Aorta (tissue), 5 donors: ENCODE data around the gene FAM118A. TPM values are rescaled to one million over a fixed set of nuclear protein-coding genes. Genes with fewer than 3 reads are reported as not detected.

Experiments
- ATAC-seq: fragments of 200-7000 bp; cut with Tn5 transposase; one replicate; pipeline ENCODE4 v1.9.1; 2022; ENCODE audit warnings: moderate library complexity; ENCODE audit not compliant: low FRiP score
- DNase-seq, 2 donors: peaks; one replicate each; pipeline ENCODE4 v3.0.0-alpha.2; 2020
- H3K27ac ChIP-seq, 2 donors: one replicate each; pipeline ENCODE4 v1.5.1; 2013; ENCODE audit warnings: low read length in 2 of 2, mild to moderate bottlenecking in 2 of 2, moderate library complexity in 2 of 2, control low read depth in 1 of 2, inconsistent platforms in 1 of 2, low read depth in 1 of 2
- H3K27me3 ChIP-seq, 2 donors: one replicate each; pipeline ENCODE4 v1.6.1; 2013; ENCODE audit warnings: control low read depth in 1 of 2, low read length in 1 of 2, mild to moderate bottlenecking in 1 of 2, moderate library complexity in 1 of 2; ENCODE audit not compliant: insufficient read depth in 2 of 2, control insufficient read depth in 1 of 2
- H3K36me3 ChIP-seq, 2 donors: one replicate each; pipeline ENCODE4 v1.6.1; 2013; ENCODE audit warnings: control low read depth in 1 of 2, low read length in 1 of 2, mild to moderate bottlenecking in 1 of 2; ENCODE audit not compliant: insufficient read depth in 2 of 2, control insufficient read depth in 1 of 2
- H3K4me1 ChIP-seq, 2 donors: one replicate each; pipeline ENCODE4 v1.6.1; 2013; ENCODE audit warnings: low read length in 2 of 2, control low read depth in 1 of 2, mild to moderate bottlenecking in 1 of 2, moderate library complexity in 1 of 2; ENCODE audit not compliant: insufficient read depth in 2 of 2, control insufficient read depth in 1 of 2
- H3K4me3 ChIP-seq, 2 donors: one replicate each; pipeline ENCODE4 v1.5.1; 2013; ENCODE audit warnings: low read length in 2 of 2, control low read depth in 1 of 2, mild to moderate bottlenecking in 1 of 2
- H3K9me3 ChIP-seq: one replicate; pipeline ENCODE4 v1.6.1; 2013; ENCODE audit warnings: mild to moderate bottlenecking, low read length; ENCODE audit not compliant: control insufficient read depth
- WGBS, 2 donors: extraction: QIAGEN DNeasy Blood & Tissue Kit; methylation state at CpG; one replicate each; pipeline ENCODE4 v1.1.7; 2013; 5-methylcytosine and 5-hydroxymethylcytosine counted together
- intact Hi-C, 2 donors: fragments of 100-400 bp; cut with DNase I; formaldehyde crosslinking; loops; one replicate each; pipeline versions ENCODE4 v1.14.2 to v1.15.0; 2022
- polyA plus RNA-seq, 2 donors: library from polyadenylated mRNA; stranded (reverse); fragments of 200-250 nt; gene quantifications; one replicate each; pipeline ENCODE4 v1.2.3, GENCODE V29; 2013
- total RNA-seq, 2 donors: library from RNA; stranded (reverse); fragmentation: NEBNext Ultra II Directional; extraction: Animal tissue kit (Norgen Biotek cat#: 25700); gene quantifications; one replicate each; pipeline ENCODE4 v1.2.1, GENCODE V29; 2021
- donor health status: healthy with polysubstance abuse.
- donor health status: Bipolar disorder and iron deficiency.
- donor health status: DM: no; HTN: no; CAD: no.
- donor health status: DM: no; HTN: no; CAD: no.
- donor health status: DM: yes; HTN: yes; CAD: no.

The FAM118A gene
- total and polyA plus RNA-seq, 4 donors = 8.6 to 320 (median 62.9) TPM

- Histone ChIP-seq H3K36me3 (peaks cover 0 to 6% of the 10 kb centered on the region in 2 donors), H3K4me3 (no peak overlapping the region), H3K4me1 (no peaks in the 10 kb centered on the region), H3K9me3 (no peaks in the 10 kb centered on the region), H3K27ac (no peak overlapping the region), H3K27me3 (no peaks in the 10 kb centered on the region)
- 64 to 66% methylated on average over 8 of the region's 8 CpGs for WGBS, 2 donors
- DNase-seq = peak in 1 of 2 donors; percentile 65
- intact Hi-C loops = no loop called here
- ATAC-seq = no peak
These were observed 19.2 kb downstream of the FAM118A start for GRCh38 chr22:45328822-45329529.

- no peaks in the 10 kb centered on the region for H3K4me1 ChIP-seq
- DNase-seq = peak in 1 of 2 donors; percentile 74
- 53 to 62% methylated on average over 12 of the region's 12 CpGs for WGBS, 2 donors
- no peaks in the 10 kb centered on the region for H3K27me3 ChIP-seq
- no peaks in the 10 kb centered on the region for H3K9me3 ChIP-seq
- no peak overlapping the region for H3K4me3 ChIP-seq
- peaks cover 0 to 6% of the 10 kb centered on the region in 2 donors for H3K36me3 ChIP-seq
- H3K27ac ChIP-seq = no peak overlapping the region
- intact Hi-C loops = no loop called here
- ATAC-seq = peak; percentile 12
These were observed 19.8 kb downstream of the FAM118A start for GRCh38 chr22:45329530-45329936.

- DNase-seq (peak in 1 of 2 donors; percentile 61), ATAC-seq (no peak)
- H3K4me1 ChIP-seq = no peaks in the 10 kb centered on the region
- no peaks in the 10 kb centered on the region for H3K27me3 ChIP-seq
- H3K36me3 ChIP-seq = peaks cover 0 to 6% of the 10 kb centered on the region in 2 donors
- no peaks in the 10 kb centered on the region for H3K9me3 ChIP-seq
- H3K4me3 ChIP-seq = no peak overlapping the region
- H3K27ac ChIP-seq = no peak overlapping the region
- intact Hi-C loops = no loop called here
- WGBS, 2 donors = 91 to 92% methylated on average over 19 of the region's 19 CpGs
These were observed 20.8 kb downstream of the FAM118A start for GRCh38 chr22:45330548-45330947.

GRCh38 chr22:45331486-45331885, 21.8 kb downstream of the FAM118A start:
- no peaks in the 10 kb centered on the region for H3K9me3 ChIP-seq
- H3K36me3 ChIP-seq = peaks cover 0 to 6% of the 10 kb centered on the region in 2 donors
- no peak overlapping the region for H3K27ac ChIP-seq
- peak in 1 of 2 donors; percentile 39 for DNase-seq
- no peak for ATAC-seq
- no peaks in the 10 kb centered on the region for H3K27me3 ChIP-seq
- 87 to 90% methylated on average over 9 of the region's 9 CpGs for WGBS, 2 donors
- H3K4me1 ChIP-seq = no peaks in the 10 kb centered on the region
- intact Hi-C loops = no loop called here
- no peak overlapping the region for H3K4me3 ChIP-seq

GRCh38 chr22:45332001-45332400, 22.3 kb downstream of the FAM118A start:
- H3K27me3 ChIP-seq = no peaks in the 10 kb centered on the region
- intact Hi-C loops = no loop called here
- no peak overlapping the region for H3K4me3 ChIP-seq
- ATAC-seq (no peak), DNase-seq (no peak)
- H3K9me3 ChIP-seq = no peaks in the 10 kb centered on the region
- 93 to 96% methylated on average over 7 of the region's 7 CpGs for WGBS, 2 donors
- no peak overlapping the region for H3K27ac ChIP-seq
- peaks cover 0 to 6% of the 10 kb centered on the region in 2 donors for H3K36me3 ChIP-seq
- H3K4me1 ChIP-seq = no peaks in the 10 kb centered on the region

GRCh38 chr22:45334068-45334467, 24.3 kb downstream of the FAM118A start:
- DNase-seq = no peak
- intact Hi-C loops = no loop called here
- 8% methylated on average over 5 of the region's 5 CpGs for WGBS, 2 donors
- H3K4me1 ChIP-seq = no peaks in the 10 kb centered on the region
- no peak for ATAC-seq
- no peaks in the 10 kb centered on the region for H3K9me3 ChIP-seq
- H3K27ac ChIP-seq = no peak overlapping the region
- H3K4me3 ChIP-seq = no peak overlapping the region
- H3K36me3 ChIP-seq = peaks cover 0 to 6% of the 10 kb centered on the region in 2 donors
- H3K27me3 ChIP-seq = no peaks in the 10 kb centered on the region

GRCh38 chr22:45334528-45334927, 24.8 kb downstream of the FAM118A start:
- intact Hi-C loops = no loop called here
- Histone ChIP-seq H3K4me1 (no peaks in the 10 kb centered on the region), H3K4me3 (no peak overlapping the region), H3K27me3 (no peaks in the 10 kb centered on the region), H3K36me3 (peaks cover 0 to 5% of the 10 kb centered on the region in 2 donors), H3K9me3 (no peaks in the 10 kb centered on the region), H3K27ac (peak overlapping the region in 1 of 2 donors; percentile 4)
- no peak for ATAC-seq
- 20 to 23% methylated on average over 9 of the region's 9 CpGs for WGBS, 2 donors
- no peak for DNase-seq

- Histone ChIP-seq H3K4me3 (no peak overlapping the region), H3K9me3 (no peaks in the 10 kb centered on the region), H3K27me3 (no peaks in the 10 kb centered on the region), H3K27ac (peak overlapping the region in 1 of 2 donors; percentile 4), H3K36me3 (peaks cover 0 to 4% of the 10 kb centered on the region in 2 donors), H3K4me1 (no peaks in the 10 kb centered on the region)
- DNase-seq (no peak), ATAC-seq (peak; percentile 19)
- intact Hi-C loops = no loop called here
- WGBS, 2 donors = 33 to 45% methylated on average over 26 of the region's 26 CpGs
These were observed 25.5 kb downstream of the FAM118A start for GRCh38 chr22:45335021-45335818.
